Measurements from ENCODE around the gene CCDC50. TPM values are rescaled to one million over a fixed set of nuclear protein-coding genes. Genes with fewer than 3 reads are reported as not detected.

CCDC50 gene
- total RNA-seq, 1 donor from 2014 or later = 51.2 TPM

DNA sequence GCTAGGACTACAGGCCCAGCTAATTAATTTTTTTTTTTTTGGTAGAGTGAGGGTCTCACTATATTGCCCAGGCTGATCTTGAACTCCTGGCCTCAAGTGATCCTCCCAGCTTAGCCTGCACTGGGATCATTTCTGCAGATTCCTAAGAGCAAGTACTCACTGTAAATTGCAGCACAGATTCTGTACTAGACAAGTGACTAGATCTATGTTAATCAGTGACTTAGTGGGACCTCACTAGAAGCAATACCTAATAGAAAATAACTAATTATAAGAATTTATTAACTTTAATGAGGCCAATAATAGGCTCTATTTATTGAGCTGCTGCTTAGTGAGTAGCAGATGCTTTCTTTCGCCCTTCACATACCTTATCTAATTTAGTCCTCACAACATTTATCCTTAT is 11.8 kb downstream of the CCDC50 start:
- H3K27ac Mint-ChIP-seq = no peak overlapping the region
- TF ChIP-seq EZH2 (IDR thresholded peaks at IDR 0.05) (no peak), EZH2phosphoT487 (IDR thresholded peaks at IDR 0.05) (no peak)
- TF ChIP-seq, protein P1, sequence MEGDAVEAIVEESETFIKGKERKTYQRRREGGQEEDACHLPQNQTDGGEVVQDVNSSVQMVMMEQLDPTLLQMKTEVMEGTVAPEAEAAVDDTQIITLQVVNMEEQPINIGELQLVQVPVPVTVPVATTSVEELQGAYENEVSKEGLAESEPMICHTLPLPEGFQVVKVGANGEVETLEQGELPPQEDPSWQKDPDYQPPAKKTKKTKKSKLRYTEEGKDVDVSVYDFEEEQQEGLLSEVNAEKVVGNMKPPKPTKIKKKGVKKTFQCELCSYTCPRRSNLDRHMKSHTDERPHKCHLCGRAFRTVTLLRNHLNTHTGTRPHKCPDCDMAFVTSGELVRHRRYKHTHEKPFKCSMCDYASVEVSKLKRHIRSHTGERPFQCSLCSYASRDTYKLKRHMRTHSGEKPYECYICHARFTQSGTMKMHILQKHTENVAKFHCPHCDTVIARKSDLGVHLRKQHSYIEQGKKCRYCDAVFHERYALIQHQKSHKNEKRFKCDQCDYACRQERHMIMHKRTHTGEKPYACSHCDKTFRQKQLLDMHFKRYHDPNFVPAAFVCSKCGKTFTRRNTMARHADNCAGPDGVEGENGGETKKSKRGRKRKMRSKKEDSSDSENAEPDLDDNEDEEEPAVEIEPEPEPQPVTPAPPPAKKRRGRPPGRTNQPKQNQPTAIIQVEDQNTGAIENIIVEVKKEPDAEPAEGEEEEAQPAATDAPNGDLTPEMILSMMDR (IDR thresholded peaks at IDR 0.05) = no peak
- H3K4me1 ChIP-seq = no peaks in the 10 kb centered on the region
- H3K27me3 ChIP-seq = no peaks in the 10 kb centered on the region
- no peaks in the 10 kb centered on the region for H3K9me3 ChIP-seq (ENCODE audit: low read depth)
- no peak overlapping the region for H2AFZ ChIP-seq (replicated peaks)
- H3K27me3 Mint-ChIP-seq (ENCODE audit: insufficient read depth, low read depth) = no peaks in the 10 kb centered on the region
- peaks cover 95% of the 10 kb centered on the region for H3K79me2 ChIP-seq (ENCODE audit: low read depth)
- H3K36me3 Mint-ChIP-seq = peaks cover 19% of the 10 kb centered on the region
- H3K4me1 Mint-ChIP-seq = peaks cover 3% of the 10 kb centered on the region
- no peak for DNase-seq (ENCODE audit: low spot score)
- H3K27ac ChIP-seq = no peak overlapping the region
- peaks cover 5% of the 10 kb centered on the region for H4K20me1 ChIP-seq (ENCODE audit: low read depth)
- no peaks in the 10 kb centered on the region for H3K36me3 ChIP-seq
- no peak overlapping the region for H3K4me3 Mint-ChIP-seq
- no peak overlapping the region for H3K9ac ChIP-seq
- no peaks in the 10 kb centered on the region for H3F3A ChIP-seq (ENCODE audit: low read depth)
- peaks cover 21% of the 10 kb centered on the region for H3K9me3 Mint-ChIP-seq
- H3K4me3 ChIP-seq = no peak overlapping the region
- H3K4me2 ChIP-seq = no peak overlapping the region

DNA sequence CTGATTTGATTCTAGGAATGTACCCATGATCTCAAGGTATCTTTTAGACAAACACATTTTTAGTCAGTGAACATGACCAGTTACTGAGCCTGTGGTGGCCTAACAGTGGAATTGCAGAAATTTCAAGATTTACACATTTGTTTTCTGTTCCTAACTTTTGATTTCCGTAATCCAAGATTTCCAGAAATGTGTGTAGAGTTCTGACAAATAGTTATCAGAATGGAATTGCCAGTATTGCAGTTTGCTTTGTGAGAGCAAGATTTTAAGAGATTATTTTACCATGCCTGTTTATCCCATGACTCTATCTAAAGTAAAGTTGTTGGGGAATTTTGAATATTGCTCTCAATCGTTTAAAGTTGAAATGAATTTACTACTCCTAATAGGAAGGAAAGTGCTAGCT is 12.8 kb downstream of the CCDC50 start:
- Histone ChIP-seq H3K9ac (no peak overlapping the region), H4K20me1 (ENCODE audit: low read depth) (peaks cover 5% of the 10 kb centered on the region), H3K4me3 (no peak overlapping the region), H3K9me3 (ENCODE audit: low read depth) (no peaks in the 10 kb centered on the region), H3K27me3 (no peaks in the 10 kb centered on the region), H3K36me3 (no peaks in the 10 kb centered on the region), H3K4me2 (no peak overlapping the region), H3F3A (ENCODE audit: low read depth) (no peaks in the 10 kb centered on the region), H3K79me2 (ENCODE audit: low read depth) (peaks cover 95% of the 10 kb centered on the region), H3K4me1 (no peaks in the 10 kb centered on the region), H2AFZ (replicated peaks) (no peak overlapping the region), H3K27ac (no peak overlapping the region)
- Mint-ChIP-seq H3K27ac (no peak overlapping the region), H3K9me3 (peaks cover 13% of the 10 kb centered on the region), H3K27me3 (ENCODE audit: insufficient read depth, low read depth) (no peaks in the 10 kb centered on the region), H3K4me1 (peaks cover 3% of the 10 kb centered on the region), H3K4me3 (no peak overlapping the region), H3K36me3 (peaks cover 16% of the 10 kb centered on the region)
- no peak for DNase-seq (ENCODE audit: low spot score)
- TF ChIP-seq, protein P1 (IDR thresholded peaks at IDR 0.05) = no peak

- Histone ChIP-seq H3K27ac (no peak overlapping the region), H2AFZ (replicated peaks) (no peak overlapping the region), H3K9ac (no peak overlapping the region), H3K9me3 (ENCODE audit: low read depth) (no peaks in the 10 kb centered on the region), H3K4me2 (no peak overlapping the region), H3K4me3 (no peak overlapping the region), H3K36me3 (no peaks in the 10 kb centered on the region), H3K27me3 (no peaks in the 10 kb centered on the region), H4K20me1 (ENCODE audit: low read depth) (peaks cover 5% of the 10 kb centered on the region), H3K79me2 (ENCODE audit: low read depth) (peaks cover 95% of the 10 kb centered on the region), H3K4me1 (no peaks in the 10 kb centered on the region), H3F3A (ENCODE audit: low read depth) (no peaks in the 10 kb centered on the region)
- Mint-ChIP-seq H3K4me3 (no peak overlapping the region), H3K4me1 (peaks cover 3% of the 10 kb centered on the region), H3K9me3 (peaks cover 12% of the 10 kb centered on the region), H3K36me3 (peaks cover 16% of the 10 kb centered on the region), H3K27ac (no peak overlapping the region), H3K27me3 (ENCODE audit: insufficient read depth, low read depth) (no peaks in the 10 kb centered on the region)
- TF ChIP-seq EZH2 (IDR thresholded peaks at IDR 0.05) (no peak), EZH2phosphoT487 (IDR thresholded peaks at IDR 0.05) (no peak)
- TF ChIP-seq, protein P1 (IDR thresholded peaks at IDR 0.05) = no peak
- DNase-seq (ENCODE audit: low spot score) = no peak
These were observed 13.2 kb downstream of the CCDC50 start for GRCh38 chr3:191342411-191342810.

All from neural progenitor cell (in vitro differentiated cells).